Fibroblast of pulmonary artery (primary cell): ENCODE measurements around the gene GABPB1.

Experiments used
- DNase-seq: peaks from one replicate; pipeline ENCODE4 v3.0.0-alpha.2; 2010; ENCODE audit warnings: low read depth
- H3K4me3 ChIP-seq: replicated peaks from 2 replicates; pipeline ENCODE4 v1.5.1; 2011; ENCODE audit warnings: low read depth, mild to moderate bottlenecking, control low read depth, low read length, moderate library complexity
- CTCF ChIP-seq: IDR thresholded peaks from 2 replicates; pipeline ENCODE4 v1.5.1; 2011; ENCODE audit warnings: mild to moderate bottlenecking, control low read depth, low read length, inconsistent platforms; ENCODE audit errors: missing control alignments

GABPB1 gene

GRCh38 chr15:50246631-50247030, 108.4 kb downstream of the GABPB1 start:
- TF ChIP-seq CTCF, result no peak
- no peak for DNase-seq
- H3K4me3 ChIP-seq, result no peak overlapping the region

- no peak for TF ChIP-seq CTCF
- no peak for DNase-seq
- no peak overlapping the region for H3K4me3 ChIP-seq
Measured at GRCh38 chr15:50244959-50245624, 109.9 kb downstream of the GABPB1 start.

GRCh38 chr15:50244153-50244552, 110.8 kb downstream of the GABPB1 start:
- H3K4me3 ChIP-seq, result no peak overlapping the region
- TF ChIP-seq CTCF, result no peak

GRCh38 chr15:50241684-50242450, 113.1 kb downstream of the GABPB1 start:
- no peak for DNase-seq
- no peak overlapping the region for H3K4me3 ChIP-seq
- TF ChIP-seq CTCF, result no peak

More at GRCh38 chr15:50244153-50244552, 110.8 kb downstream of the GABPB1 start:
- DNase-seq, result no peak

- TF ChIP-seq CTCF, result no peak
- DNase-seq, result no peak
- H3K4me3 ChIP-seq, result no peak overlapping the region
Measured at GRCh38 chr15:50238255-50238654, 116.7 kb downstream of the GABPB1 start.

GRCh38 chr15:50236433-50236832, 118.6 kb downstream of the GABPB1 start:
- no peak for DNase-seq
- no peak for TF ChIP-seq CTCF
- no peak overlapping the region for H3K4me3 ChIP-seq
